ENCODE results near the gene P3H2.

P3H2 gene

DNA sequence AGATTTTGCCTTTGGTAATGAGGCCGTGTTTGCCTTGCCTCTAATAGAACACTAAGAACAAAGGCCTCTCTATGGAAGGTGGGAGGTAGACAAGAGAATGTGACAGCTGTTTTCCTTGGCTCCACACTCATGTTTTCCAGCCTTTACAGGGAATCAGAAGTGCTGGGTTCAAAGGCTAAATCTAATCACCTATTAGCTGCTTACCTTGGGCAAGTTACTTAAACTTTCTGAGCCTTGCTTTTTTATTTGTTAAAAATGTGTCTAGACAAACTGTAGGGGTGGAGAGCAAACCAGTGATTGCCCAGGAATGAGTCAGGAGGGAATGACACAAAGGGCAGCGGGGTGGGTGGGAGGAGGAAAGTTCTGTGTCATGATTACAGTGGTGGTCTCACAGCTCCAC is 179.0 kb downstream of the P3H2 start:
- DNase-seq, result no peak

DNA sequence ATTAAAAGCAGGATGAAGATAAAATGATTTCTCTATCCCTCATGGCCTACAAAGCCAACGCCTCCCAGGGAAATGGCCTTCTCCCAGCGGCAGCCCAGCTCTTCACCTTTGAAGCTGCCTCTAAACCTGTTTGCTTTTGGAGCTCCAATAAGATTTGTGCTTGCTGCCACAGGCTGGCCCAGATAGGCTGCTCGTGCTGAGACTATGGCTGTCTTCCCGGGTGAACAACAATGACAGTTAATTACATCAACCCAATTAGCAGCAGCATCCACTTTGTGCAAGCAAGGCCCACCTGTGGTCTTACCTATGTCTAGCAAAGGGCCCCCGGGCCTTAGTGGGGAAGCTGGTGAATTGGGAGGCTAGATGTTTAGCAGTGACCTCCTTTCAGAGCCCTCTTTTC is 179.6 kb downstream of the P3H2 start:
- no peak for DNase-seq

DNA sequence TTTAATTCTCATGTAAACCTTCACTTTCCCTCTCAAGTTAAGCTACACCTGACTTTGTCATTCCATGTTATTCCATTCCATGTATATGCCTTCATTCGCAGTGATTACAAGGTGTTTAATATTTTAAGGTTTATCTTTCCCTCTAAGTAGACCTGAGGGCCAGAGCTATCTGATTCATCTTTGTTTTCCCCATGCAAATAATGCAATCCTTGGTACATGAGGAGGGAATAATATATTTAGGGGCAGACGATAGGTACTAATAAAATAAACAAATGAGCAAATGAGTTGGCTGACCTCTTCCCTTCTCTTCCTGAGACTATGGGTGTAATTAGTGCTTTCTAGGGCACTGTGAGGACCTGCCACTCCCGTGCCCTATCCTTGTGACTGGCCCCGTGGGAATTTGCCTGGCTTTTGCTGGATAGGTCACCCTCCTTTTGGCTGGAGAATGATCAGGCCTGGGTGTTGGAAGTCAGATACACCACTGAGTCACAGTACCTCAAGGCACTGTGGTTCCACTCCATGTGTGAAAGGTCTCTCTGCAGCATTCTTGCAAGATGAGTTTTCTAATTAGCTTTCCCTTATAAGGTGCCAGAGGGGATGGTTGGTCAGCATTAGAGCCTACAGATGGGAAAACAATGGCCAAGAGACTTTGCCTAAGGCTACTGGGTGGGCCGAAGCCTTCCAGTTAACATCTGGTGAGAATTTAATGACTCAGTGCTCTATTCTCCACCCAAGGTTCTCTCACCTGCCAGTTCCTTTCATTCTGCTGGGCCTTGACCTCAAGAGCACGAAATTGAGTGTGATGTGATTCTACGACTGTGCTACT is 183.2 kb downstream of the P3H2 start:
- DNase-seq, result no peak

GRCh38 chr3:189936201-189936945 is 184.3 kb downstream of the P3H2 start:
- DNase-seq, result no peak

DNA sequence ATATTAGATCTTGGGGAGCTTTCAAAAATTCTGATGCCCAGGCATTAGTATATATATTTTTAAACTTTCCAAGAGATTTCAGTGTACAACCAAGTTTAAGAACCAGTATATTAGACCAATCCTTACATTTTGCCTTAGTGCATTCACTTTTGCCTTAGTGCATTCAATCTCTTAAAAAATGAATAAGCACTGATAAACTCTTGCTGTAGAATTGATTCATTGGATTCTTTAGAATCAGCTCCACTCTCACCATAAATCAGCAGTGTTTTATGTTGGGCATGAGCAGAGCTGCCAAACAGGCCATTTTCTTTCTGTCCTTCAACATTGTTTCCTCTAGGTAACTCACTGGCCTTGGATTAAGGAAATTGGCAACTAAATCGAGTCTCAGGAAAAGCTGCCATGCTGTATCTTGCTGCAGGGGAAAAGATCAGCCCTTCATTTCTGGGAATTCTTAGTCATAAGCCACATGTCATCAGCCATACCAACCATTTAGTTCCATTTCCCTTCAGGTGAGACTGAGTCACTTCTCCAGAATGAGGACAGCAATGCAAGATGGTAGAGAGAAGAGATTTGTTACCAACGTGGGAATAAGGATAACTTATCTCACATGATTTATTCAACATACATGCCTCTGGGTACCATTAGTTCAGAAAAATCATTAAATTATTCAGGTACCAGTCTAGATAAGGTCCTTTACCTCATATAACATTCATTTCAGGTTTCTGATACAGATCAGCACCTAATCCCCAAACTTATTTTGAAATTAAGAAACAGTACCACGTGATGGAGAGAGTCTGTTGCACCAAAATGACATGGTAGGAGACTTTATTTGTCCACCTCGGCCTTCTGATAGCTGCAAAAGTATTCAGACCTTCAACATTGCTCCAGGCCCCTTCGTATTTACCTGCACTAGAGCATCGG is 192.5 kb downstream of the P3H2 start:
- no peak for DNase-seq

DNA sequence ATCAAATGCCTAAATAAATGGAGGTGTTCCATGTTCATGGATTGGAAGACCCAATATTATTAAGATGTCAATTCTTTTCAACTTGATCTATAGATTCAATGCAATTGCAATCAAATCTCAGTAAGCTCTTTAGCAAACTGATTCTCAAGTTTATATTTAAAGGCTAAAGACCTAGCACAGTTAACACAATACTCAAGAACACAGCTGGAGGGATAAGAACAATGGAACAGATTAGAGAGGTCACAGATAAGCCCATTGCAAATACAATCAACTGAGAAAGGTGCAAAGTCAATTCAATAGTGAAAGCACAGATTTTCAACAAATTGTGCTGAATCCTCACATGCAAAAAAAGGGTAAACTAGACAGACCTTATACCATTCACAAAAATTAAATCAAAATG is 198.9 kb downstream of the P3H2 start:
- no peak for DNase-seq

DNA sequence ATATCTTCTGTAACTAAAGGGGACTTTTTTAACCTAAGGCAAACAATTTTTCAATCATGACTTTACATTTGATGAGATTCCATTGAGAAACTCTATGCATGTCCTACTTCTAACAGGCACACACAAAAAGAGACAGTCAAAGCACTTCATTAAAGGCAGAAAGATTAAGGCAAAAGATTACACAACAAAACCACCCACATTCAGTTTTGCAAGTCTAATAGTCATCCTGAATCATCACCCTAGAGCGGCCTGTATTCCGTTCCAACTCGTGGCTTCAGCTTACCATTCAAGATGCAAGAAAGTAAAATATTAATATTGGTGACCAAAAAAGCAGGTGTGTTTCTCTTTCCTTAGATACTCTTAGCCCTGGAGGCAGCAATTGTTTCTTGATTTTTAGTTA is 205.9 kb downstream of the P3H2 start:
- peak; percentile 70 for DNase-seq

DNA sequence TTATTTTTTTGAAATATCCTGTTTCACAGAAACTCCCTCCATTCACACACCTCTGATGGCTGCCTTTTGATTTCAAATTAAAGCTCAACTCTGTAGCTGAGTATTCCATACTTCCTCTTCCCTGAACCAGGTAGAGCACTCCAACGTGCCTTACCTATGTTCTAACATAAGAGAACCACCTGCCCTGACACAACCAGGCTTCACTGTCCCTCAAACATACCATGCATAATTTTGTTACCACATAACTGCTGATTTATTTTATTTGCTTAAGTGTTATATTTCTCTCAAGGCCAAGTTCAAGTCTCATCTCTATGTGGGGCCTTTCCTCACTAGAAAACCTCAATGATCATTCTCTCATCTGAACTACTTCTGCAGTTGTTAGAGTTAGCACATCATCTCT is 209.7 kb downstream of the P3H2 start:
- no peak for DNase-seq

GRCh38 chr3:189909573-189909972 is 211.1 kb downstream of the P3H2 start:
- no peak for DNase-seq

GRCh38 chr3:189909139-189909538 is 211.6 kb downstream of the P3H2 start:
- DNase-seq, result no peak

DNA sequence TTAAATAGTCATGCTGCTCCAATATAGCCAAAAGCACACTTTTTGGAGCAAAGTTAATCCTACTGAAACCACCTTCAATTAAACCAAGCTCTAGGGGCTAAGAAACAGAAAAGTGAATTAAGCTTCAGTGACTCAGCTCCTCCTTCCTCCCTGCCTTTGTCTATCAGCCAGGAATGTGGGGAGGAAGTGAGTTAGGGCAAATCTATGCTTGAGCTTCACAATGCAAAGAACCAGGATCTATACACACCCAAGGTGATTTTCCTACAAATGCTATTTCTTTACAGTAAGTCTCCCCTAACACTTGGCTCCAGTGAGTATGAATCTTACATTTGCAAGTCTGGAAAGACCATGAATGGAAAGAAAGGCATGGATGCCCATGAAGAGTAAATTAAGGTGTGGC is 212.1 kb downstream of the P3H2 start:
- no peak for DNase-seq

DNA sequence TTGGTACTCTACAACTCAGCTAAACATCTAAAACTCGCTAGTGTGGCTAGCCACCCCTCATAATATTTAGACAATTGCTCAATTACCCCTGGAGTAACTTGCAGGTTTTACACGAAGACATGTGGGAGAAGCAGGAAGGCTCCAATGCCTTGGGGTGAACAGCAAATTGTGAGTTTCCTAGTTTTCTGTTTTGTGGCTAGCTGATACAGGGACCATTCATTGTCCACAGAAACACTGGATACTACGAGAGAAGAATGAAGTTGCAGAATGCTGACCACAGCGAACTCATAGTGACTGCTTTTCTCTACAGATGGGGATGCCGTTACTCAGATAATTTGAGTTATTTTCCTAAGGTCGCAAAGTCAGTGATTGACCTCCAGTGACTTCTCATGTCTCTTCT is 212.9 kb downstream of the P3H2 start:
- no peak for DNase-seq
